Lung microvascular endothelial cell (primary cell): ENCODE results near the gene RAVER2. TPM values are rescaled to one million over a fixed set of nuclear protein-coding genes. Genes with fewer than 3 reads are reported as not detected.
"Not testable (repeated sequence)": the region's sequence is repeated elsewhere in the genome, so short reads cannot be mapped to it uniquely, and the experiment has no call there.

ENCODE experiments used
- DNase-seq, 2 donors: peaks; one replicate each; pipeline versions ENCODE4 v3.0.0 to v3.0.0-alpha.2; 2010; ENCODE audit warnings: low read depth in 2 of 2
- total RNA-seq: library from RNA; depleted of rRNA; stranded (reverse); fragments of >200 nt; gene quantifications from 2 replicates; pipeline ENCODE4 v1.2.1, GENCODE V29; 2014

RAVER2 gene
- total RNA-seq, 1 donor from 2014 or later: 0.79 TPM

- no peak for DNase-seq
Observed at GRCh38 chr1:64748706-64749105, 3.8 kb downstream of the RAVER2 start.

GRCh38 chr1:64750092-64750491, 5.2 kb downstream of the RAVER2 start:
- DNase-seq: no peak

GRCh38 chr1:64750875-64751274, 6.0 kb downstream of the RAVER2 start:
- DNase-seq: no peak

GRCh38 chr1:64754173-64754572, 9.3 kb downstream of the RAVER2 start:
- peak in 1 of 2 donors; percentile 4 for DNase-seq

- DNase-seq: peak; percentile 17 to 71
Observed at GRCh38 chr1:64755361-64755760, 10.5 kb downstream of the RAVER2 start.

GRCh38 chr1:64756770-64757169, 11.9 kb downstream of the RAVER2 start:
- DNase-seq: no peak

GRCh38 chr1:64757213-64757612, 12.3 kb downstream of the RAVER2 start:
- no peak for DNase-seq

- DNase-seq: no peak
Observed at GRCh38 chr1:64758233-64758632, 13.4 kb downstream of the RAVER2 start.

- DNase-seq: no peak
Observed at GRCh38 chr1:64759968-64760367, 15.1 kb downstream of the RAVER2 start.

- no peak for DNase-seq
Observed at GRCh38 chr1:64765012-64765411, 20.1 kb downstream of the RAVER2 start.

- no peak for DNase-seq
Observed at GRCh38 chr1:64765826-64766225, 21.0 kb downstream of the RAVER2 start.

GRCh38 chr1:64766429-64766828, 21.6 kb downstream of the RAVER2 start:
- DNase-seq: no peak

- no peak for DNase-seq
Observed at GRCh38 chr1:64769482-64769881, 24.6 kb downstream of the RAVER2 start.

- no peak for DNase-seq
Observed at GRCh38 chr1:64769971-64770370, 25.1 kb downstream of the RAVER2 start.

GRCh38 chr1:64773306-64773705, 28.4 kb downstream of the RAVER2 start:
- DNase-seq: not testable (repeated sequence)

GRCh38 chr1:64775113-64775512, 30.2 kb downstream of the RAVER2 start:
- no peak for DNase-seq

GRCh38 chr1:64782044-64782443, 37.2 kb downstream of the RAVER2 start:
- DNase-seq: not testable (repeated sequence)

- DNase-seq: not testable (repeated sequence)
Observed at GRCh38 chr1:64782848-64783247, 38.0 kb downstream of the RAVER2 start.

GRCh38 chr1:64790832-64791487, 46.1 kb downstream of the RAVER2 start:
- no peak for DNase-seq

GRCh38 chr1:64798872-64799271, 54.0 kb downstream of the RAVER2 start:
- DNase-seq: no peak

- DNase-seq: no peak
Observed at GRCh38 chr1:64801851-64802523, 57.1 kb downstream of the RAVER2 start.

- no peak for DNase-seq
Observed at GRCh38 chr1:64809309-64809708, 64.4 kb downstream of the RAVER2 start.

- DNase-seq: peak in 1 of 2 donors; percentile 41
Observed at GRCh38 chr1:64810001-64810400, 65.1 kb downstream of the RAVER2 start.
